Activated CD8-positive, alpha-beta memory T cell treated with anti-CD3 and anti-CD28 coated beads, Interleukin-2, amount 50 U/mL, for 24 hours (primary cell): Measurements from ENCODE around the gene CD4.

ENCODE experiments used
- DNase-seq: peaks from one replicate; pipeline ENCODE4 v3.0.0-alpha.2; 2020; ENCODE audit errors: extremely low read depth

The CD4 gene

GRCh38 chr12:6765048-6765633, 24.2 kb upstream of the CD4 start:
- DNase-seq = no peak

GRCh38 chr12:6765634-6766581, 23.4 kb upstream of the CD4 start, which contains the start of gene PTMS:
Gene PTMS, plus strand, starts transcription at chr12:6766363. Its CDS starts 343 bp downstream, at chr12:6766706.
- no peak for DNase-seq

GRCh38 chr12:6766651-6767349, 22.5 kb upstream of the CD4 start:
- no peak for DNase-seq

- DNase-seq = no peak
Measured at GRCh38 chr12:6767353-6768319, 21.7 kb upstream of the CD4 start.

- DNase-seq = no peak
Measured at GRCh38 chr12:6768437-6768914, 20.9 kb upstream of the CD4 start.

- no peak for DNase-seq
Measured at GRCh38 chr12:6768990-6769389, 20.3 kb upstream of the CD4 start.

- no peak for DNase-seq
Measured at GRCh38 chr12:6769666-6770065, 19.7 kb upstream of the CD4 start.

GRCh38 chr12:6770094-6770493, 19.2 kb upstream of the CD4 start:
- DNase-seq = no peak

- no peak for DNase-seq
Measured at GRCh38 chr12:6770600-6770999, 18.7 kb upstream of the CD4 start.

- DNase-seq = no peak
Measured at GRCh38 chr12:6771091-6771495, 18.2 kb upstream of the CD4 start.

- no peak for DNase-seq
Measured at GRCh38 chr12:6771509-6772330, 17.6 kb upstream of the CD4 start.

GRCh38 chr12:6772331-6772695, 17.0 kb upstream of the CD4 start, which contains the start of gene LAG3:
Gene LAG3, plus strand, starts transcription at chr12:6772520. Its CDS starts 333 bp downstream, at chr12:6772853.
- DNase-seq = no peak

- DNase-seq = no peak
Measured at GRCh38 chr12:6772726-6773589, 16.4 kb upstream of the CD4 start.

- peak; percentile 54 for DNase-seq
Measured at GRCh38 chr12:6773590-6774351, 15.6 kb upstream of the CD4 start.

GRCh38 chr12:6774499-6775062, 14.7 kb upstream of the CD4 start:
- no peak for DNase-seq

- DNase-seq = no peak
Measured at GRCh38 chr12:6775185-6776174, 13.8 kb upstream of the CD4 start.

GRCh38 chr12:6777386-6777785, 11.9 kb upstream of the CD4 start:
- no peak for DNase-seq
